Mesenteric fat pad (tissue), 1 donor: Measurements from ENCODE around the gene SPOCK2. TPM values are rescaled to one million over a fixed set of nuclear protein-coding genes. Genes with fewer than 3 reads are reported as not detected.

Source experiments
- DNase-seq: peaks from one replicate; pipeline ENCODE4 v3.0.0-alpha.2; 2020; ENCODE audit warnings: low spot score
- total RNA-seq: library from RNA; stranded (reverse); fragmentation: NEBNext Ultra II Directional; extraction: Animal tissue kit (Norgen Biotek cat#: 25700); gene quantifications from one replicate; pipeline ENCODE4 v1.2.1, GENCODE V29; 2021
- donor health status: DM: yes; HTN: yes; CAD: no.

SPOCK2 gene
- total RNA-seq, 1 donor from 2014 or later = 5.8 TPM

GRCh38 chr10:72074574-72075375 lies 13.6 kb downstream of the SPOCK2 start:
- no peak for DNase-seq

- no peak for DNase-seq
Measured at GRCh38 chr10:72073708-72074573, 14.4 kb downstream of the SPOCK2 start.

GRCh38 chr10:72072639-72073038 lies 15.7 kb downstream of the SPOCK2 start:
- DNase-seq = no peak

DNA sequence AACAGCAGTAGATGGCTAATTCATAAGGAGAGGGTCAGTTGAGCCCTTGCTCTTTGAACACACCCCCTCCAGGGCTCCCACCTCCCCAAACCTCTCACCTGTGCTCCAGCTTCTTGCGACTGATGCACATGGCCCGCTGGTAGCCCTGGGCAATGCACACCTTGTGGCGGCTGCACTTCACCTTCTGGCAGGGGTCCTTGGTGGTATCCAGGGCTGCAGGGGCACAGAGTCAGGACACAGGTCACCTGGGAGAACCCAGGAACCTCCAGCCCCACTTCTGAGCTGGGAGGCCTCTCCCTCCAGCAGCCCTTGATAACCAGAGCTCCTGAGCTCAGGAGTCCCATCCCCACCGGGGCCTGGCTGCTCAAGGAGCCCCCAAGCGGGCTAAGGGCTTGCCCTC lies 16.3 kb downstream of the SPOCK2 start:
- no peak for DNase-seq

DNA sequence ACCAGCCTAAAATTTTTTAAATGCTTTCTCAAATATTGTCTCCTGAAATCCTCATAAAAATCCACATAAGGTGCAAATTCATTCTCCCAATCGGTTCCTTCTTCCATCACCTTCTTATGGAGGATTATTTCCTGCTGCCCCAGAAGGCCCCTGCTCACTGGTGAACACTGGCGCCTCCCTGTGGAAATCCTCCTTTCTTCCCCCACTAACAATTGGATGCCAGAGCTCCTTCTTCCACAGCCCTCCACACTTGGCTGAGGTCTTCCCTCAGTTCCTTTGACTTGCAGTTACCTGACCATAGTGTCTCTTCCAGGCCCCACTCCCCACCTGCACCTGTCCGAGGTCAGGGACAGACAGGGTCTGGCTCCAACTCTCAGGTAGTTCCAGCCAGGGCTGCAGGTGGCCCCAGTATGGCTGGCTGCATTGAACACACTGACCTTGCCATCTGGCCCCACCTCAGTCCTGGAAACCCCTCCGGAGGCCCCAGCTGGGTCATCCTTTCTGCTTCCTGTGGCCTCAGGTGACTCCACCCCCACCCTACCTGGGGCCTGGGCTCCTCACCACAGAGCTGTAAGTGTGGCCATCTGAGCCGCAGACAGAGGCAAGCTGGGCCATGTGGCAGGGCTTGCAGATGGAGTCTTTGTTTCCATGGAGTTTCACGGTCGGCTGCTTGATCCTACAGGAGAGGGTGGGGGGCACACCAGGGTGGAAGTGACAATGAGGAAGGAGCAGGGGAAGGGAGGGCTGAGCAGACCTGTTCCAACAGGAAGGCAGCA lies 18.4 kb downstream of the SPOCK2 start:
- DNase-seq = no peak

- DNase-seq = no peak
Measured at GRCh38 chr10:72068901-72069446, 19.4 kb downstream of the SPOCK2 start.

- no peak for DNase-seq
Measured at GRCh38 chr10:72068126-72068765, 20.1 kb downstream of the SPOCK2 start.

GRCh38 chr10:72067463-72068125 lies 20.8 kb downstream of the SPOCK2 start:
- no peak for DNase-seq

DNA sequence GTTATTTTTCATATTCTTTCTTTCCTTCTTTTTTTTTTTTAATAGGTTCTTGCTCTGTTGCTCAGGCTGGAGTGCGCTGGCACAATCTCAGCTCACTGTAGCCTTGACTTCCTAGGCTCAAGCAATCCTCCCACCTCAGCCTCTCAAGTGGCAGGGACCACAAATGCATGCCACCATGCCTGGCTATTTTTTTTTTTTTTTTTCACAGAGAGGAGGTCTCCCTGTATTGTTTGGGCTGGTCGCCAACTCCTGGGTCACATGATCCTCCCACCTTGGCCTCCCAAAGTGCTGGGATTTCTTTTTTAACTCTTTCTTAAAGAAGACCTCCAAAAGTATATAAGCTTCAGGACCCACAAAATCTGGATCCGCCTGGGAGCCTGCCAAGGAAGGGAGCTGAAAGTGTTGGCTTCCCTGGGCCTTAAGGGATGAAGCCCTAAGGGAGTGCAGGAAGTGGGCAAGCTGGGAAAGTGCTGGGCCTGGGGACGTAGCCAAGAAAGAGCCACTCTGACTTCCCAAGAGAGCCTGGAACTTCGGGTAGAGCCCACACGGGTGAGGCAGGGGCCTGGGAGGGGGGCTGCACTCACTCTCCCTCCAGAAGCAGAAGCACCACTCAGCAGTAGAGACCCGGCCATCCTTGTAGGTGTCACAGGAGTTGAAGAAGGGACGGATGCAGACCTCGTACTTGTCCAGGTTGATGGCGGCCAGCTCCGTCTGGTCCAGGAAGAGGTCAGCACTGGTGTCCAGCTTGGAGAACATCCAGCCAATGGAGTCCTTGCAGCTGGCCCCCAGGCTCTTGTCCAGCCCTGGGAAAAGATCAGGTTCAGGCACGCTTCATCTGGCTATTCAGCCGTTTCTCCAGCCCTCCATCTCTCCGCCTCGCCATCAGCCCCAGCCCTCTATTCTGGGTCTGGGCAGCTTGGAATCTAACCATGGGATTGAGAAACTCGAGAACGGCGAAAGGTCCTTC lies 21.8 kb downstream of the SPOCK2 start:
- DNase-seq = no peak

DNA sequence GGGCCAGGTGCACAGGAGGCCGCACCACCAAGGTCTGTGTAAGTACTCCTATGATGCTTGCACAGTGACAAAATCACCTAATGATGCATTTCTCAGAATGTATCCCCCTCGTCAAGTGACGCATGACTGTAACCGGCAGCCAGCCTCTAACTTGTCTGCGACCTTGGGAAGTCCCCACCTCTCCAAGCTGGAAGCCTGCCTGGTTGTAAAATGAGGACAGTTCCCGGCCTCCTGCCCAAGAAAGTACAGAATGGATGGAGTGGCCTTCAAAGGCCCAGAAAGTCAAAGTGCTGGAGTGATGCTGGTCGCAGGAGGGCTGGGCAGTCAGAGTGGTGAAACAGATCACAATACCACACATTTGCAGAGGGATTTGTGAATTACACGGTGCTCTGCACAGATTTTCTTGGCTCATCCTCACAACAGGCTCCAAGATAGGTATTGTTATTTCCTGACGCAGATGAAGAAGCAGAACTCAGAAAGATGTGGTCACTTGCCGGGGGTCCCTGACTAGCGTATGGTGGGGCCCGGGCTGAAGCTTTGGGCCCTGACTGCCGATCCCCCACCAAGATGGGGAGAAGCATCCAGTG lies 22.8 kb downstream of the SPOCK2 start:
- DNase-seq = no peak

DNA sequence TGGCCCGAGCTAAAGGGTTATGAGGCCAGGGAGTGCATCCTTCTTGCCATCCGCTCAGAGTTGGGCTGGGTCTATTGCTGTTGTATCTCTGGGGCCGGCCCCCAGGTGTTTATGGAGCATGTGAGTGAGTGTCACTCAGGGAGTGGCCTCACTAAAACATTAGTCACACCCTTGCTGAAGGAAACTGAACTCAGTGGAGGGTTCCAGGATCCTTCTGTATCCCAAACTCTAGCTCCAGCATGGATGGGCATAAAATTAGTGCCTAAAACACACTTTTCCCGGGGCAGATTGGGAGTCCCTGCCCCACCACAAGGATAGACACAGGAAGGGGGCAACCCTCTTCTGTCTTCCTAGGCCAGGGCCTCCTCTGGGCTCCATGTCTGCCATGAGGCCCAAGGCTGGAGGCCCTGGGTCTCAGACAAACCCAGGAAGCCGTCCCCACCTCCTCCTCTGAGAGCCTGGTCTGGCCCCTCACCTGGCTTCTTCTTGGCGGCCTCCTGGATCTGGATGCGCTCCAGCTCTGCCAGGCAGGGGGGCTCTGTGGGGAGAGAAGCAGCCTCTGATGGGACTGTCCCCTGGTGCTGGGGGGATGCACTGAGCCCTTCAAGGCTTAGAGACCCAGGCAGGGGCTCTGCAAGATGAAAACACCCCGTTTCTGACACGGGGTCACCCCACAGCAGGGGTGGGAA lies 24.5 kb downstream of the SPOCK2 start:
- no peak for DNase-seq

DNA sequence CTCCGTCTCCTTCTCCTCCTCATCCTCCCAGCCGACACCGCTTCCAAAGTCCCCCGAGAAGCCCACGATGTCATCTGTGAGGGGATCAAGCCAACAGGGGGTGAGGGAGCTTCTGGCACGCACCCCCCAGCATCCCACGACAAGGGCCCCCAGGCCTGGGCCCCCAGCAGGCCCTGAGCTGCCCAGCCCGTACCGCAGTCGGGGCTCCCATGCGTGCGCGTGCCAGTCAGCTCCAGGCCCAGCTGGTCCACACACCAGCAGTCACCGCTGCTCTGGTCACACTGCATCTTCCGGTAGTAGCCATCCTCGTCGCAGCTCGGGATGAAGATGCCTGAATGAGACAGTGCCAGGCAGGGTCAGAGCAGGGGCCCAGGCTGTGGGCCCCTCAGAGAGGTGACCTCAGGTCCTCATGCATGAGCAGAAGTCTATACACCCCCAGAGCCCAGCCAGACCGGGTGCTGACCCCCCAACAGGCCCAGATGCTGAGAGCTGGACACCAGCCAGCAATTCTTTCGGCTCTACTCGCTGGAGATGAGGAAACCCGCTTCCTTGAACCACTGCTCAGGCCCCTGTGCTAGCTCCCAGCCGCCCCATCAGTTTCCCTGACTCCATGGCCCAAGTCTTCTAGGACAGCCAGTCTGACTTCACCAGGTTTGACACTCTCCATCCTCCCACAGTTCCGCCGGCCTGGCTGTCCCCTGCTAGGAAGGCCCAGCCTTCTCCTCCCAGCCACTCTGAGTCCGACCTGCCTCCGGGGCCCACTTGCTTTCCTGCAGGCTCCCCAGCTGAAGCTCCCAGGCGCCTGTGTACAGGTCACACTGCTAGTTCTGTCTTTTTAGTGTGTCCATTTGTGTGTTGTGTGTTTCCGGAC lies 25.3 kb downstream of the SPOCK2 start:
- DNase-seq = no peak

- no peak for DNase-seq
Measured at GRCh38 chr10:72062382-72062781, 26.0 kb downstream of the SPOCK2 start.

DNA sequence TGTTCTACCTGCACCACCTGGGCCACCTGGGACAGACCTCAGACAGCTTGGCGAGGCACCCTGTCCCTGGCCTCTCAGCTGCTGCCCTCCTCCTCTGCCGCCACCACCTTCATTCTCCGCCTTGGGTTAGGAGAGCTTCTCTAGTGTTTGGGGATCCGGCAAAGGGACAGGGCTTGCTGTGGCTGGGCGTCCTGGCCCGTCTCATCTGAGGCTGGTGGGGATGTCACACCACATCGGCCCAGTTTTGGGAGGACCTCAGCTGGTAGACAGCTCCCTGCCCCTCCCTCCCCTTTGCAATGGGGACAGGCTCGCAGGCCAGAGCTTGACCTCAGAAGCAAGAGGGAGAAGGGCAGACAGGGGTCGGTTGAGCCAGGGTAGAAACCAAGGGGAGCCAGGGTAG lies 26.4 kb downstream of the SPOCK2 start:
- DNase-seq = no peak

GRCh38 chr10:72061491-72061890 lies 26.9 kb downstream of the SPOCK2 start:
- no peak for DNase-seq

GRCh38 chr10:72059843-72060822 lies 28.2 kb downstream of the SPOCK2 start:
- DNase-seq = no peak
